ENCODE results near the gene EFEMP1.

EFEMP1 gene

GRCh38 chr2:55894720-55895119 lies 28.9 kb downstream of the EFEMP1 start:
- DNase-seq = no peak

DNA sequence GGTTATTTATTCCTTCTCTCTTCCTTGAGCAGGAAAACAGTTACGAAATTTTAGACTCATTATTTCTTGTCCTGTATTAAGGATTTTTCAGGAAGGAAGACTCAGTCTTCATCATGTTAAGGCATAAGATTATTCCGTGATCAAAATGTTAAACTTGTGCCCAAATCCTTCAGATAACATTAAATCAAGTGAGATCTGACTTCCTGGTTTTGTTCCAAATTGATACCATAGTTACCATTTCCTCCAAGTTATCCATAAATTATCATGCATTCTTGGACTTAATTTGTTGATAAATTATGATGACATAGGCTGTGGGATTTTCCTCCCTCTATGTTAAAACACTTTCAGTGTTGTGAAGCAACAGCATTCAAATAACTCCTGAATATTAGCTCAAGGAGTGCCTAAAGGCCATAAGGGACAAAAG lies 31.9 kb downstream of the EFEMP1 start:
- DNase-seq = no peak

GRCh38 chr2:55888936-55889335 lies 34.6 kb downstream of the EFEMP1 start:
- DNase-seq = no peak

DNA sequence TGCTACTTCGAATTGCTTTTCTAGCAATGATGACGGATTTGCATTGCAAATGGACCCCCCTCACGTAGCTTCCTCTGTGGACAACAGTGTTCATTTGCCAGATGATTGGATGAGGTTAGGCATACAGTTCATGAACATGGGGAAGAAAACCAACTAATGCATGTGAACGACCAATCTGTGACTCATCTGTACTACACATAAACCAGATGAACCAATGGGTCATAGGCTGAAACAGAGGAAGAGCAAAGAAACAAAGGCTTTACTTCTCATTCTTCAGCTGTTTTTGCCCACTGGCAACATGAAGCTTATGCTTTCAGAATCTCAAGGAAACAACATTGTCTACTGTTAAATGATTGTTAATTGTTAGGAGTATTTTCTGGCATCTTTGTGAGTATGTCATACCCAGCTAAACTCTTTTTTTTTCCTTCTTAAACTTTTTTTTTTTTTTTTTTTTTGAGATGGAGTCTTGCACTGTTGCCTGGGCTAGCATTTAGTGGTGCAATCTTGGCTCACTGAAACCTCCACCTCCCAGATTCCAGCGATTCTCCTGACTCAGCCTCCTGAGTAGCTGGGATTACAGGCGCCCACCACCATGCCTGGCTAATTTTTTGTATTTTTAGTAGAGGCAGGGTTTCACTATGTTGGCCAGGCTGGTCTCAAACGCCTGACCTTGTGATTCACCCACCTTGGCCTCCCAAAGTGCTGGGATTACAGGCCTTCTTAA lies 35.5 kb downstream of the EFEMP1 start:
- no peak for DNase-seq

- DNase-seq = no peak
These were observed 36.2 kb downstream of the EFEMP1 start for GRCh38 chr2:55887351-55887750.

- DNase-seq = no peak
These were observed 37.7 kb downstream of the EFEMP1 start for GRCh38 chr2:55885944-55886281.

GRCh38 chr2:55885127-55885943 lies 38.2 kb downstream of the EFEMP1 start:
- DNase-seq = no peak

DNA sequence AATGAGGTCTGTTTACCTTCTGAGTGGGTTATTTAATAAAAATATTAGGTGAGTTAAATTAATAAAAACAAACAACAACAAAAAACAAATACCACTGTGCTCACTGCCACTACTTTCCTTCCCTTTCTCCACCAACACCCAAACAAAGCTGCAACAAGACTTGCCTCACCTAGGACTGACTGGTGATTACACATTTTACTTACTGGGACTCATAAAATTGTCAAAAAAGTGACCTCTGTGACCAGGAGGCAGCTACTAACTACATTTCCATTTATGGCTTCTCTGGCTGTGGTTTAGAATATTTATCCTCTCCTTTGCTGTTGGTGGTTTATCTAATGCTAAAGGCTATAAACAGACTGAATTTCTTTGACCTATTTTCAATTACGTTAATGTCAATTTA lies 39.8 kb downstream of the EFEMP1 start:
- no peak for DNase-seq

DNA sequence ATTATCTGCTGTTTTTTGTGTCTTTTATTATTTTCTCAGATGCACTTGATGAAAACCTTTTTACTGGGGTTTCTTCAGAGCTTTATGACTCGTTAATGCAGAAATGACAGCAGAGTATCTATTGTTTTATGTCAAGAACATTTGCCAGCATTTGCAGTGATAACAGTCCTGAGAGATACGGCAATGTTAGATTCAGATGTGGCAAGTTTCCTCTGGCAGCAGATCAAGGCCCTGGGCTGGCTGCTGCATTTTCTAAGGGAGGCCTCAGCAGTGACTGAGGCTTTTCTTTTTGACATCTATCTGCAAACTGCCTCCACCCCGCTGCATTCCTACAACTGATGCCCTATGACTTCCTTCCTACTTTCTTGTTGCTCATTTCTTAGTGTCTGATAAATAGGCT lies 40.2 kb downstream of the EFEMP1 start:
- no peak for DNase-seq

- no peak for DNase-seq
These were observed 40.6 kb downstream of the EFEMP1 start for GRCh38 chr2:55882954-55883353.

GRCh38 chr2:55880416-55881143 lies 43.0 kb downstream of the EFEMP1 start:
- no peak for DNase-seq

- no peak for DNase-seq
These were observed 43.6 kb downstream of the EFEMP1 start for GRCh38 chr2:55879976-55880375.

- no peak for DNase-seq
These were observed 46.5 kb downstream of the EFEMP1 start for GRCh38 chr2:55877087-55877436.

DNA sequence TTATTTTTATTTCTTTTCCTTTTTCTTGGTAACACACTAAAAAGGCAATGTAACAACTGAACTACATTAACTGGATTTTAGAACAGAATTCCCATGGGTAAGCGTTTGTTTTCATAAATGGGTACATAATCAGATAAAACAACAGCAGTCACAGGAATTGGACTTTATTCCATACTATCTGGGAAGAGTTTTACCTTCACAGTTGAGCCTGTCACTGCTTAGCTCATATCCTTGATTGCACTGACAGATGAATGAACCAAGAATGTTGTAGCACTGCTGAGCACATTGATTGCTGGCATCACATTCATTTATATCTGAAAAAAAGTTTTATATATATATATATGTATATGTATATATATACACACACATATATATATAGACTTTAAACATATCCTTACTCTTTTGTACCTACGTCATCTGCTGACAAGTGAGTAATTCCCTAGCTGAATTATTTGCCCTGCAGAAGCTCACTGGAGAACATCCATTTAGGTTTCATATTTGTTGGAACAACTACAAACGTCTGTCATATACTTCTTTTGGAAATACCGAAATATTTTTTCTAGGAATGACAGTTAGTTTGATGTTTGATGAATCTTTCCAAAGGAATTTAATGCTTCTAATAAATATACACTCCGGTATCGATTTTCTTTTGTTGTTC lies 47.0 kb downstream of the EFEMP1 start:
- no peak for DNase-seq

- DNase-seq = no peak
These were observed 48.0 kb downstream of the EFEMP1 start for GRCh38 chr2:55875434-55876135.

GRCh38 chr2:55874338-55874737 lies 49.2 kb downstream of the EFEMP1 start:
- no peak for DNase-seq

DNA sequence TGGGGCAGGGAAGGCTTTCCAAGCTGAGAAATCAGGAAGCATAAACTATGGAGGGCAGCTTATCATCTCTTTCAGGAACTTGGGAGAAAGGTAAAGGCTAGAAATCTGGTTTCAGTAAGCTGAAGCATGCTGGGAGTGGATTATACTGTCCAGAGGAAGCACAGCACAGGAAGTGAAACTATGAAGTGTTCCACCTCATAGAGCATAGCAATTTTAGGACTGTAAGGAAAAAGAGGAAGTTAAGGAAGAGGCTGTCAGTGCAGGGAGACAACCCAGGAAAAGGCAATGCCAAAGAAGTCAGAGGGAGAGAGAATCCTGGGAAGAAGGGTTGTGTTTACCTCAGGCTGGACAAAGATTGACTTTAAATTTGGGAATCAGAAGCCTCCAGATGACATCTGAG lies 51.9 kb downstream of the EFEMP1 start:
- DNase-seq = no peak

DNA sequence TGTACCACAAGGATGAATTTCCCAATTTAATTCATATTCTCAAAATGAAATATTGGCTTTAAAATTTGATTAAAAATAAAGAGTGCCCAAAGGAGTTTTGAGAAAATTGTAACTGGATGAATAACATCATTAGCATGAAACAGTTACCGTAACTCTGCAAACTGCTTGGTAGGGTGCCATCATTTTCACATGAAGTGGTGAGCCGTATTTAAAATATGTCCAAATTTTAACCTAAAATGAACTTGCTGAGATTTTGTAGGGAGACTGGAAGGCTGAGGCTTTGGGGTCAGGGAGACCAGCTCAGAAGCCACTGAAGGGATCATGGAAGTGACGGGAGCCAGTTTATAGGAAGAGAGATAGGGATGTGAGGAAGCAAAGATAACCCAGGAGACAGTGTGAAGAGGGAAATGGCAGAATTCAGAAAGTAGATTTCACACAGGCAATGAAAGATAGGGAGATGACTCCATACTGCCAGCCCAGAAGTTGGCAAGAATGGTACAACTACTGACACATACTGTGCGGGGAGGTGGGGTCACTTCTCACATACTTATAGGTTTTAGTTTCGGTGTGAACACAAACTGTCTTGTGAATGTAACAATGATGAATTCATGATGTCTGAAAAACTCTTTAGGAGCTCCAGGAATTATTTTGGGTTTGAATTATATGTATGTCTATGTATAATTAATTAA lies 53.8 kb downstream of the EFEMP1 start:
- no peak for DNase-seq

GRCh38 chr2:55865096-55865835 lies 58.3 kb downstream of the EFEMP1 start:
- DNase-seq = no peak

- no peak for DNase-seq
These were observed 59.1 kb downstream of the EFEMP1 start for GRCh38 chr2:55864351-55865084.

All from stimulated activated CD4-positive, alpha-beta T cell treated with anti-CD3 and anti-CD28 coated beads, Interleukin-15, amount 100 ng/mL, for 24 hours (primary cell).